Osteocyte (in vitro differentiated cells): ENCODE measurements around the gene COL4A4. TPM values are rescaled to one million over a fixed set of nuclear protein-coding genes. Genes with fewer than 3 reads are reported as not detected.

Experiments
- DNase-seq: peaks from one replicate; pipeline ENCODE4 v3.0.0; 2021; ENCODE audit warnings: mixed read lengths; ENCODE audit not compliant: unreplicated experiment; ENCODE audit errors: extremely low spot score
- H3K27ac Mint-ChIP-seq: one replicate; pipeline ENCODE4 v1.8.0; 2021; ENCODE audit warnings: mild to moderate bottlenecking, mixed read lengths; ENCODE audit not compliant: unreplicated experiment
- H3K27me3 Mint-ChIP-seq: one replicate; pipeline ENCODE4 v1.8.0; 2021; ENCODE audit warnings: mixed read lengths; ENCODE audit not compliant: unreplicated experiment
- H3K36me3 Mint-ChIP-seq: one replicate; pipeline ENCODE4 v1.8.0; 2021; ENCODE audit warnings: mixed read lengths; ENCODE audit not compliant: unreplicated experiment
- H3K4me1 Mint-ChIP-seq: one replicate; pipeline ENCODE4 v1.8.0; 2021; ENCODE audit warnings: mixed read lengths; ENCODE audit not compliant: unreplicated experiment
- H3K4me3 Mint-ChIP-seq: one replicate; pipeline ENCODE4 v1.8.0; 2021; ENCODE audit warnings: mild to moderate bottlenecking, moderate library complexity, mixed read lengths; ENCODE audit not compliant: unreplicated experiment
- H3K9me3 Mint-ChIP-seq: one replicate; pipeline ENCODE4 v1.8.0; 2021; ENCODE audit warnings: mixed read lengths; ENCODE audit not compliant: unreplicated experiment
- total RNA-seq: library from RNA; stranded (reverse); gene quantifications from 2 replicates; pipeline ENCODE4 v1.2.1, GENCODE V29; 2021
- TF ChIP-seq, protein P1 (sequence below): fragments of 200-600 bp; sonication (generic); IDR thresholded peaks from 2 replicates; pipeline ENCODE4 v1.5.0; 2021; ENCODE audit warnings: antibody characterized with exemption, mild to moderate bottlenecking, moderate library complexity

Gene COL4A4
- total RNA-seq, 1 donor from 2014 or later = 2.0 TPM

DNA sequence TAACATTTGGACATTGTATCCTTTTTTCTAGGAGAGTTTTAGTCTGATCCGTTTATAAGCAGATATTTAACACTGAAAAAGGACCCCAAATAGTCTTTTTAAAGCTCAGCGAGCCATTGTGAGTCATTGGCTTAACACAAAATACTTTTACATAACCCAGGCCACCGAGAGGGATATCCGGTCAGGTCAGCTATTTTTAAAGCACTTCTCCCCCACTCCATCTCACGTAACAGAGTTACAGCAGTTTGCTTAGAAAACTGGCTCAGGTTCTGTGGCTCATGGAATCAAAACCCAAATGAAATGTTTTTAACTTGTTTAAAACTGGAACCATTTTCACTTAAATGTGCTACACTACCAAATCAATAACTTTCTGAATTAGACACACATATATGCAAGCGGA lies 24.3 kb upstream of the COL4A4 start:
- H3K36me3 Mint-ChIP-seq = no peaks in the 10 kb centered on the region
- no peaks in the 10 kb centered on the region for H3K27me3 Mint-ChIP-seq
- peaks cover 11% of the 10 kb centered on the region for H3K4me1 Mint-ChIP-seq
- DNase-seq = no peak
- TF ChIP-seq, protein P1, sequence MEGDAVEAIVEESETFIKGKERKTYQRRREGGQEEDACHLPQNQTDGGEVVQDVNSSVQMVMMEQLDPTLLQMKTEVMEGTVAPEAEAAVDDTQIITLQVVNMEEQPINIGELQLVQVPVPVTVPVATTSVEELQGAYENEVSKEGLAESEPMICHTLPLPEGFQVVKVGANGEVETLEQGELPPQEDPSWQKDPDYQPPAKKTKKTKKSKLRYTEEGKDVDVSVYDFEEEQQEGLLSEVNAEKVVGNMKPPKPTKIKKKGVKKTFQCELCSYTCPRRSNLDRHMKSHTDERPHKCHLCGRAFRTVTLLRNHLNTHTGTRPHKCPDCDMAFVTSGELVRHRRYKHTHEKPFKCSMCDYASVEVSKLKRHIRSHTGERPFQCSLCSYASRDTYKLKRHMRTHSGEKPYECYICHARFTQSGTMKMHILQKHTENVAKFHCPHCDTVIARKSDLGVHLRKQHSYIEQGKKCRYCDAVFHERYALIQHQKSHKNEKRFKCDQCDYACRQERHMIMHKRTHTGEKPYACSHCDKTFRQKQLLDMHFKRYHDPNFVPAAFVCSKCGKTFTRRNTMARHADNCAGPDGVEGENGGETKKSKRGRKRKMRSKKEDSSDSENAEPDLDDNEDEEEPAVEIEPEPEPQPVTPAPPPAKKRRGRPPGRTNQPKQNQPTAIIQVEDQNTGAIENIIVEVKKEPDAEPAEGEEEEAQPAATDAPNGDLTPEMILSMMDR = no peak
- H3K4me3 Mint-ChIP-seq = no peak overlapping the region
- no peak overlapping the region for H3K27ac Mint-ChIP-seq
- peaks cover 4% of the 10 kb centered on the region for H3K9me3 Mint-ChIP-seq

DNA sequence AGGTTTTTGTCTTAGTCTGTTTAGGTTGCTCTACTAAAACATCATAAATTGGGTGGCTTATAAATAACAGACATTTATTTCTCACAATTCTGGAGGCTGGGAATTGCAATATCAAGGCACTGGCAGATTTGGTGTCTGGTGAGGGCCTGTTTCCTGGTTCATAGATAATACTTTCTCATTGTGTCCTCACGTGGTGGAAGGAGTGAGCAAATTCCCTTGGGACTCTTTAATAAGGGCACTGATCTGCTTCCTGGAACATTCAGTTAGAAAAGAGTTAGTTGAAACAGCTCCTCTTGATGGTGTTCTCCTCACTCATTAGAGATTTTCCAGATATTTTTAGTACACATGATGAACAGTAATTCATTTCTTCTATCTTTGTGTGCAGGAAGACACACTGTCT lies 22.7 kb upstream of the COL4A4 start:
- no peak for DNase-seq
- TF ChIP-seq, protein P1 = no peak

DNA sequence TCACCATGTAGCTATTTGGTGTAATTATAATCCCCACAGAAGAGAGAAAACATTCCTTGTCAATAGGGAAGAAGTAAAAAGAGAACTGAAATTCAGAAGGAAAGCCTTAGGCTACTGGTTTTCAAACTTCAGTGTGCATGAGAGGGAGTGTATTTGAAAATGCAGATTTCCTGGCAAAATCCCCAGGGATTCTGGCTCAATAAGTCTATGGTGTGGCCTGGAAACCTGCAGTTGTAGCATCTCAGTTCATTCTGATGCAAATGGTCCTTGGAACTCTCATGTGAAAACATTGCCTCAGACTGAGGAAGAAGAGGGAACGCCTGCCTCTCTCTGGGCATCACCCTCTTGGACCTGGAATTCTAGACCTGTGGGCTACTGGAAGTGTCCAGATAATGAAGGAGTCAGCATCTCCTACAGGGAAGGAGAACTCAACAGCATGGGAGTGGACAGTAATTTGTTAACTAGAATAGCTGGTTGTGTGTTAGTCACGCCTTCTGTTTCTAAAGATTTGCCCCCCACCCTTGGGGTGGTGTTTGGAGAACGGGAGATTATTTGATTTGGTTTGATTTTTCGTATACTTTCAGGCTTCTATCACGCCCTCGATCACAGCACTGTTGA lies 21.7 kb upstream of the COL4A4 start:
- TF ChIP-seq, protein P1 = no peak
- H3K27me3 Mint-ChIP-seq = no peaks in the 10 kb centered on the region
- peaks cover 4% of the 10 kb centered on the region for H3K9me3 Mint-ChIP-seq
- peaks cover 13% of the 10 kb centered on the region for H3K4me1 Mint-ChIP-seq
- no peak overlapping the region for H3K27ac Mint-ChIP-seq
- DNase-seq = no peak
- H3K36me3 Mint-ChIP-seq = no peaks in the 10 kb centered on the region
- no peak overlapping the region for H3K4me3 Mint-ChIP-seq

More for the DNA sequence above, 22.7 kb upstream of the COL4A4 start:
- Mint-ChIP-seq H3K27ac (no peak overlapping the region), H3K9me3 (peaks cover 4% of the 10 kb centered on the region), H3K36me3 (no peaks in the 10 kb centered on the region), H3K4me1 (peaks cover 11% of the 10 kb centered on the region), H3K4me3 (no peak overlapping the region), H3K27me3 (no peaks in the 10 kb centered on the region)

DNA sequence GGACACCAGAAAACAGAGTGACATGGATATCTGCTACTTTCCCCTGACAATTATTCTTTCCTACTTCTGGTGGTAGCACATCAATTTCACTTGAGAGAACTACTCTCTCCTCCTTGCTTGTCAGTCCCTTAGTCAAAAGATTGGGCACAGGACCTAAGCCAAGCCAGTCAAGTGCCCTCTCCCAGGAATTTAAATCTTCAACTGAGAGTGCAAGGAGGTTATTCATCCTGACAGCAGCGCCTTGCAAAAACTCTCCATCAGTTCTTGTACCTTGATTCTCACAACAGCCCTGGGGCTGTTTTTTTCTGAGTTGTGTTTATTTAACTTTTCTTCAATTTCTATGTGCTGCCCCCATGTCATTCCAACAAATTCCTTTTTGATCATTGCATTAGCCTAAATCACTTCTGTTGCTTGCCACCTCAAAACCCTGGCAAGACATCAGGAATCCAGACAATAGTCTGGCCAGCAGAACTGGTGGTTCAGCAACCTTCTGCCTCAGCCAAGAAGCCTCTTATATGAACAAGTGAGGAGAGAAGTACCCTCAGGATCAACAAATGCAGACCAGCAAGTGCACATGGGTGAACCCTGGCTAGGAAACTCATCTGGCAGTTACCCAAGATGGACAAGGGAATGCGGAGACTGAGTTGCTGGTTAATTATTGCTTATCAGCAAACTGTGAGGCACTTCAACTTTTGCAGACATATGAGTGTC lies 19.8 kb upstream of the COL4A4 start:
- no peak for DNase-seq
- TF ChIP-seq, protein P1 = no peak
- Mint-ChIP-seq H3K27me3 (no peaks in the 10 kb centered on the region), H3K36me3 (no peaks in the 10 kb centered on the region), H3K27ac (no peak overlapping the region), H3K4me3 (no peak overlapping the region), H3K9me3 (peaks cover 4% of the 10 kb centered on the region), H3K4me1 (peaks cover 21% of the 10 kb centered on the region)

DNA sequence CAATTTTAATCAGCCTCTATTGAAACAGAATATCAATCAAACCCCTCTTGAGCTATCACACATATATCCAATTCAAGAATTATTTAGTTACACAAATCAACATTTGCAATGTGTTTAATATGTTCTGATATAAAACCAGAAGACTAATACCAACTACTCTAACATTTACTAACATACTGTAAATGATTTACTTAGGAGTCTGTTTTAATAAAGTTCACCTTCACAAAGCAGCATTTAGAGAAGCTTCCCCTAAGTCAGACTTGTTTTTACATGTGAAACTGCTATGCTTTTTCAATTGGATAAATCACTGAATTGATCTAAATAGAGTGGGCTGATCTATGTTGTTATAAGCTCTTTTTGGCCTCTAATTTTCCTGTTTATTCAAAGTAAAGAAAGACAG lies 18.8 kb upstream of the COL4A4 start:
- peaks cover 14% of the 10 kb centered on the region for H3K4me1 Mint-ChIP-seq
- no peaks in the 10 kb centered on the region for H3K27me3 Mint-ChIP-seq
- no peak for DNase-seq
- H3K36me3 Mint-ChIP-seq = no peaks in the 10 kb centered on the region
- TF ChIP-seq, protein P1 = no peak
- peaks cover 4% of the 10 kb centered on the region for H3K9me3 Mint-ChIP-seq
- no peak overlapping the region for H3K4me3 Mint-ChIP-seq
- H3K27ac Mint-ChIP-seq = no peak overlapping the region
